IPS-11a (cell line): ENCODE results near the gene SEMA4A.
"Not testable (repeated sequence)": the region's sequence is repeated elsewhere in the genome, so short reads cannot be mapped to it uniquely, and the experiment has no call there.

Experiments
- H3K4me3 ChIP-seq: one replicate; pipeline ENCODE4 v1.5.1; 2013; ENCODE audit warnings: low read depth, low read length, control low read depth

The SEMA4A gene

DNA sequence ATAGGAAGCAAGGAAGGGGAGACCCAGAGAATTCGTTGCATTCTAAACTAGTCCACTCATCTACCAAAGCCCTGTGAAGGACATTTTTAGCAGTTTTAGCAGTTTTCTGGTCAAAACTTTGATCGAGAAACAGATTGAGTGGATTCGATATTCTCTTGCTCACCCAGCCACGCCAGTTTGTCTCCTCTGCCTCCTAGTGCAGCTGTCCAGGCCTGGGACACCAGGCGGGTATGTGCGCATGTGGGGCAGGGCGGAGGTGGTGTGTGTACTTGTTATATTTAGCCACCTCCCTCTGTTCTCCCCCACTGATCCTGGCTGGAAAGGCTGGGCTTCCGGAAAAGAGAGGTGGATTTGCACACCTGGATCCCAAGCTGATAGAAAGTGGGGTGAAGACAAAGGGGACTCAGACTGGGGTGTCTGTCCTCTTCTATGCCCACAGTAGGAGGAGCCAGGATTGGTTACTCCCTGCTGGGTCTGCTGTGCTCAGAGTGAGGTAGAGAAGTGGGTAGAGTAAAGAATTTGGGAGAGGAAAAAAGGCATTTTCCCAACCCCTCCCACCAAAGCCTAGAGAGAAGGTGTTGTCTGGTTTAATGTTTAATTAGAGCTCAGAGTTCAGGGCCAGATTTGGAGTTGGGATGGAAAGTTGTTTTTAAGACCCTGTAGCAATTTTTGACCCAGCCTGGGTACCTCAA is 35.1 kb upstream of the SEMA4A start:
- no peak overlapping the region for H3K4me3 ChIP-seq

GRCh38 chr1:156119503-156120209 is 33.7 kb upstream of the SEMA4A start:
- no peak overlapping the region for H3K4me3 ChIP-seq

- no peak overlapping the region for H3K4me3 ChIP-seq
Measured at GRCh38 chr1:156120318-156120717, 33.1 kb upstream of the SEMA4A start.

DNA sequence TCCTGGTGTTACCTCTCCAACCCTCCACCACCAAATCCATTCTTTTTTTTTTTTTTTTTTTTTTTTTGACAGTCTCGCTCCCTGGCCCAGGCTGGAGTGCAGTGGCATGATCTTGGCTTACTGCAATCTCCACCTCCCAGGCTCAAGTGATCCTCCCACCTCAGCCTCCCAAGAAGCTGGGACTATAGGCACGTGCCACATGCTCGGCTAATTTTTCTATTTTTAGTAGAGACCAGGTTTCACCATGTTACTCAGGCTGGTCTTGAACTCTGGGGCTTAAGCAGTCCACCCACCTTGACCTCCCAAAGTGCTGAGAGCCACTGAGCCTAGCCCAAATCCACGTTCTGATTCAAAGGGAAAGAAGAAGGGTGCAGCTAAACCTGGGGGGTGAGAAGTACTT is 32.4 kb upstream of the SEMA4A start:
- not testable (repeated sequence) for H3K4me3 ChIP-seq

GRCh38 chr1:156121457-156121856 is 31.9 kb upstream of the SEMA4A start:
- H3K4me3 ChIP-seq: no peak overlapping the region

GRCh38 chr1:156122086-156122485 is 31.3 kb upstream of the SEMA4A start:
- H3K4me3 ChIP-seq: no peak overlapping the region

DNA sequence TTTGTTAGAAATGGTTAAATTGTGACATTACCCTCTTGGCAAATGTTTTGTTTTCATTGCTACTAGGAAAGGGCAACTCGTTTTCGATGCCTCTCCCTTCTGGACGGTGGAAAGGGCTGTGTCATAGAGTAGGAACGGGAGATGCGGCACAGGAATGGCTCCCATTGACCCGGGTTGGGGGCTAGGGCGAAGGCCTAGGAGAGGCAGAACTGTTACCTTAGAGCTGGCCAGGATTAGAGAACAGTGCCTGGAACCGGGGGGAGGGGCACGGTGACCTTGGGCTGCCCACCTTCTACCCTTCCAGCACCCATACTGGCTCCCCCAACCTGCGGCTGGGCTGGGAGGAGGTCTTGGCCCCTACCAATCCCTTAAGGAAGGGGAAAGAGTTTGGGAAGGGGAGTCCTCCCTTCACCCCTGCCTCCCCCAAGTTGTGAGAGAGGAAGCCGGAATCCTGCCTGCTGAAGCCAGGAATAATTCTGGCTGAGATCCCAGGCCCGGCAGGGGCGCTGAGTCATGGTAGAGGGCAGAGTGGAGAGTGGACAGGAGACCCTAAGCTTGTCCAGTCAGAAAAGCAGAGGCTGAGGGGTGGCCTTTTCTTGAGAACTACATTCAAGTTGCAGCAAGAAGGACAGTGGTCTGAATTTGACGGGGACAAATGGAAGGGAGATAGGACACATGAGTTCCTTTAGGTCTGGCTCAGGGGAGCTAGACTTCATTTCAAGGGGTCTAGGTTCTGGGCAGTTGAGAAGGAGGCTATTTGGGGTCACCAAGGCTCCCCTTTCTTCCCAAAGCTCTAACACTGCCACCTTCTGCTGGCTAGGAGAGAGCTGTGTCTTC is 30.6 kb upstream of the SEMA4A start:
- H3K4me3 ChIP-seq: no peak overlapping the region

GRCh38 chr1:156123356-156124196 is 29.8 kb upstream of the SEMA4A start:
- no peak overlapping the region for H3K4me3 ChIP-seq

GRCh38 chr1:156124557-156125483 is 28.6 kb upstream of the SEMA4A start:
- H3K4me3 ChIP-seq: no peak overlapping the region

- not testable (repeated sequence) for H3K4me3 ChIP-seq
Measured at GRCh38 chr1:156125544-156125943, 27.8 kb upstream of the SEMA4A start.

GRCh38 chr1:156126043-156126629 is 27.2 kb upstream of the SEMA4A start:
- H3K4me3 ChIP-seq: no peak overlapping the region

- no peak overlapping the region for H3K4me3 ChIP-seq
Measured at GRCh38 chr1:156126630-156127534, 26.5 kb upstream of the SEMA4A start.

DNA sequence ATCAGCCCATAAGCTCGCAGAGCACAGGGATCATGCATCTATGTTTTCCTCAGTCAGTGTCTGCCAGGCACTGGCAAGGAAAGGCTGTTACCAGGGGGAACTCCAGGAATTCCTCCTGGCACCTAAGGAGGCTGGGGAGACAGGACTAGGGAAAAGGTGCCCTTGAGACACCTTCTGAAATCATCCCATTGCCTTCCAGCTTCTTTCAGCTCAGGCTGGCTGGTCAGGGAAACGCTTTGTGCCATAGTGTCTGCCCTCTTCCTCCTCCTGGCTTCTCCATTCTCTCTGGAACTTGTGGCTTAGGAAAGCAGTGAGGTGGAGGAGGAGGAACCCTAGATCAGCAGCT is 25.1 kb upstream of the SEMA4A start:
- no peak overlapping the region for H3K4me3 ChIP-seq

DNA sequence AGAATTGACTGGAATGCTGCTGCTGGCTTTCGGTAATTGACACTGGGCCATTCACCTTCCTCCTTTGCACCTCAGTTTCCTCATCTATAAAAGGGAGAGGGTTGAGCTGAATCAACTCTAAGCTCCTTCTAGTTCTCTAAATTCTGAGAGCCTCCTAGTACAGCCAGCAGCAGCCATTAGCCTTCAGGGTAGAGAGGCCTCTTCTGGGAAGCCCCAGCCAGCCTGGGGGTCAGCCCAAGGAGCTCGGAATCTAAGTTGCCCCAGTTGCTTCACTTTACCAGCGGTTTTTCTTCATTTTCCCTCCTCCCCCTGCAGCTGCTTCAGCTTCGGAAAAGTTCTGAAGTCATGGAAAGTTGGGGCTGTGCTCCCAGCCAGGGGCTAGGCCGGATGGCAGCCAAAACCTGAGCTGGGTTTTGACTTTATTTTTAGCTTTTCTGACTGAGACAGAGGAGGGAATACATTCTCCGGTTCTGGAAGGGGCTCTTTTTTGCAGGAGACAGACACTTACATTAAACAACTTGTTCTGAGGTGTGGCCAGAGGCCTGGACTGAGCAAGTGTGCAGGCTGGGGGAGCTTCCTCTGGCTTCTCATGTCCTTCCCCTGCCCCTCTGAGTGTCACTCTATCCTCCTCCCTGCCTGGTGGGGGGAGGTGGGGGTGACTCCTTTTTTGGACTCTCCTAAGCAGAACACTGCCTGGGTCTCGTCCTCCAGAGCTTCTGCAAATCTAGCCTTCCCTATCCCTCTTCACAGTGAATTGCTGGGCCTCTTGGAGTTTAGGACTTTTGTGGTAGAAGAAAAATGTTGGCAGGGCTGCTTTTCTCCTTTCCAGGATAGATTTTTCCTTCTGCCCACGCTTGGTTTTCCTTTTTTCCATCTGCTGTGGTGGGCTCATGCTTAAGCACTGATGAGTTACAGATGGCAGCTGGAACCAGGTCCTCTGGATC is 24.5 kb upstream of the SEMA4A start:
- no peak overlapping the region for H3K4me3 ChIP-seq

GRCh38 chr1:156129687-156130577 is 23.5 kb upstream of the SEMA4A start:
- H3K4me3 ChIP-seq: no peak overlapping the region

DNA sequence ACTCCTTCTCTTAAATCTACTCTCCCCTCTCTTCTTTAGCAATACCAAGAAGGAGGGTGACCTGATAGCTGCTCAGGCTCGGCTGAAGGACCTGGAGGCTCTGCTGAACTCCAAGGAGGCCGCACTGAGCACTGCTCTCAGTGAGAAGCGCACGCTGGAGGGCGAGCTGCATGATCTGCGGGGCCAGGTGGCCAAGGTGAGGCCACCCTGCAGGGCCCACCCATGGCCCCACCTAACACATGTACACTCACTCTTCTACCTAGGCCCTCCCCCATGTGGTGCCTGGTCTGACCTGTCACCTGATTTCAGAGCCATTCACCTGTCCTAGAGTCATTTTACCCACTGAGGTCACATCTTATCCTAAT is 22.8 kb upstream of the SEMA4A start:
- H3K4me3 ChIP-seq: no peak overlapping the region
